ENCODE results near the gene RSKR. TPM values are rescaled to one million over a fixed set of nuclear protein-coding genes. Genes with fewer than 3 reads are reported as not detected.
A peak's percentile ranks its signal among the peaks of the same experiment; 100 is the strongest.

RSKR gene
- total and polyA plus RNA-seq, 9 of the 15 experiments (the other 6 are each of a cell fraction or from before 2014, with no cell fraction given), result 1.4 to 42.3 (median 16.2) TPM

DNA sequence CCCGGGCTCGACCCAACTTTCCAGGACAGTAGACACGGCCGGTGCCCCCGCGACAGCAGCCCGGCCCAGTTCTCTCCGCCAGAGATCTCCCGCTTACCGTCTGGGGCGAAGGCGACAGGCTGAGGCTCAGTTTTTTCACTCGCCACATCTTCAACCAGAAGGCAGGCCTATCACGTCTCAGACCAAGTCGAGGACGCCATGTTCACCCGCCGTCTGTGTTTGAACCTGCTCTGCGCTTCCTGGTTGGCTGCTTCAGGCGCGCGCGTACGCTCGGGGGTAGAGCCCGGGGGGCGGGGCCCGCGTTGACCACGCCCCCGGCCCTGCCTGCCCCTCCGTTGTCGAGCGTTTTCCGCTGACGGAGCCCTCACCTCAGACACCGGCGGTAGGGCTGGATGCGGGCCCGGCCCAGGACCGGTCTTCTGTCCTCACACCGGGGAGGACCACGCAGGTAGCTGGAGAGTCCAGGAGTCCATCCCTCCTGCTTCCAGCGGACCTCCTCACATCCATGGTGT is 15.1 kb downstream of the RSKR start, which contains the start of gene SPAG5 (continued):
- TF ChIP-seq, protein P1, sequence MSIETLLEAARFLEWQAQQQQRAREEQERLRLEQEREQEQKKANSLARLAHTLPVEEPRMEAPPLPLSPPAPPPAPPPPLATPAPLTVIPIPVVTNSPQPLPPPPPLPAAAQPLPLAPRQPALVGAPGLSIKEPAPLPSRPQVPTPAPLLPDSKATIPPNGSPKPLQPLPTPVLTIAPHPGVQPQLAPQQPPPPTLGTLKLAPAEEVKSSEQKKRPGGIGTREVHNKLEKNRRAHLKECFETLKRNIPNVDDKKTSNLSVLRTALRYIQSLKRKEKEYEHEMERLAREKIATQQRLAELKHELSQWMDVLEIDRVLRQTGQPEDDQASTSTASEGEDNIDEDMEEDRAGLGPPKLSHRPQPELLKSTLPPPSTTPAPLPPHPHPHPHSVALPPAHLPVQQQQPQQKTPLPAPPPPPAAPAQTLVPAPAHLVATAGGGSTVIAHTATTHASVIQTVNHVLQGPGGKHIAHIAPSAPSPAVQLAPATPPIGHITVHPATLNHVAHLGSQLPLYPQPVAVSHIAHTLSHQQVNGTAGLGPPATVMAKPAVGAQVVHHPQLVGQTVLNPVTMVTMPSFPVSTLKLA (conservative IDR thresholded peaks at IDR 0.05), result peak; percentile 80 to 84
- TF ChIP-seq MYBL2 (IDR thresholded peaks at IDR 0.05; ENCODE audit: low read depth) (peak; percentile 98), MYBL2 (CRISPR knock-in tag; IDR thresholded peaks at IDR 0.05; ENCODE audit: borderline replicate concordance) (peak; percentile 80; the same call in 1 of the 2 replicates), ARID3B (CRISPR knock-in tag; IDR thresholded peaks at IDR 0.05; ENCODE audit: borderline replicate concordance) (no peak), SAP30 (IDR thresholded peaks at IDR 0.05; ENCODE audit: borderline replicate concordance, insufficient read depth, low read depth, low read length, poor library complexity, severe bottlenecking) (peak; percentile 78), EHMT2 (IDR thresholded peaks at IDR 0.05) (no peak), MXD1 (CRISPR knock-in tag; IDR thresholded peaks at IDR 0.05; ENCODE audit: borderline replicate concordance, poor library complexity, severe bottlenecking) (no peak), CXXC5 (CRISPR knock-in tag; IDR thresholded peaks at IDR 0.05) (peak; percentile 97), NFATC3 (IDR thresholded peaks at IDR 0.05) (no peak), RNF219 (CRISPR knock-in tag; IDR thresholded peaks at IDR 0.05) (no peak), CTBP1 (IDR thresholded peaks at IDR 0.05; ENCODE audit: borderline replicate concordance) (peak; percentile 76; the same call in 1 of the 2 replicates), ZNF41 (CRISPR knock-in tag; conservative IDR thresholded peaks at IDR 0.05) (0 out of 2 replicates have a peak, but pooled peaks have one; percentile 17), CTCFL (IDR thresholded peaks at IDR 0.05; ENCODE audit: borderline replicate concordance, insufficient read depth, low read depth, low read length, poor library complexity, severe bottlenecking) (no peak), ZMIZ1 (IDR thresholded peaks at IDR 0.05; ENCODE audit: low read depth in 2 of 2, low read length in 2 of 2) (peak in 1 of 2 experiments; percentile 50; a peak in 1 of 4 replicates)

All from K562 (cell line).